ENCODE measurements around the gene CACNG4. TPM values are rescaled to one million over a fixed set of nuclear protein-coding genes. Genes with fewer than 3 reads are reported as not detected.

The CACNG4 gene
- total RNA-seq, 1 experiment from 2014 or later = 6.3 TPM

DNA sequence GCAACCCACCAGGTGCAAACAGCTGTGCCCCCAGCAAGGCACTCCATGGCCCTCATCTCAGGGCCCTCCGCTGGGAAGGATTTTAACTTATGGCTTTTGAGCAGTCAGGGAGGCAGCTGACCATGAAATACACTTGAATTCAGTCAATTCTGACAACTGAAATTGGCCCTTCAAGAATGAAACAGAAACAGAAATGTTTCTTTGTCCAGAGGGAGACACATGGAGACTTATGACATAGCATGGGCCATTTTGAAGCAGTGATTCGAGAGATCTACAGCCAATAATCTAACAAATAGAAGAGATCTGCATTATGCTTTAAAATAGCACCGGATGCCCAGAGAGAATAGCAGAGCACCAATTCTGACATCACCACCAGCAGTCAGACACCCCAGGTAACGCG lies 87.3 kb downstream of the CACNG4 start:
- Histone ChIP-seq H3K4ac (ENCODE audit: low read depth, low read length) (no peak overlapping the region), H2AK5ac (ENCODE audit: insufficient read length, low read length) (no peak overlapping the region), H3K14ac (ENCODE audit: insufficient read depth, low read length) (no peak overlapping the region), H3K56ac (ENCODE audit: insufficient read length, low read depth, low read length) (no peak overlapping the region), H2BK120ac (ENCODE audit: low read depth, low read length, poor library complexity, severe bottlenecking) (no peak overlapping the region), H3K23ac (ENCODE audit: insufficient read length, low read depth, low read length) (no peak overlapping the region), H4K8ac (replicated peaks; ENCODE audit: insufficient read length, low read depth, low read length) (no peak overlapping the region), H3K4me1 (ENCODE audit: insufficient read depth, low read length) (no peaks in the 10 kb centered on the region), H2AFZ (ENCODE audit: low read length) (no peak overlapping the region), H2BK5ac (ENCODE audit: insufficient read length, low read length) (no peak overlapping the region), H3K27ac (ENCODE audit: insufficient read length, low read depth, low read length) (no peak overlapping the region), H3T11ph (ENCODE audit: low read length) (no peak overlapping the region), H4K20me1 (ENCODE audit: control insufficient read depth, insufficient read depth, insufficient read length) (no peaks in the 10 kb centered on the region), H2BK15ac (ENCODE audit: low read depth, low read length) (no peak overlapping the region), H3K18ac (ENCODE audit: insufficient read length, low read depth, low read length) (no peak overlapping the region), H2BK12ac (ENCODE audit: insufficient read length, low read depth, low read length) (no peak overlapping the region), H2BK20ac (ENCODE audit: low read depth, low read length, poor library complexity, severe bottlenecking) (no peak overlapping the region), H3K9ac (ENCODE audit: extremely low read depth, insufficient read length, low read length) (no peak overlapping the region), H4K91ac (ENCODE audit: insufficient read length, low read depth, low read length) (no peak overlapping the region), H3K23me2 (ENCODE audit: insufficient read length, low read depth, low read length, poor library complexity, severe bottlenecking) (no peaks in the 10 kb centered on the region), H3K79me2 (ENCODE audit: insufficient read depth, low read length) (no peaks in the 10 kb centered on the region), H3K4me2 (ENCODE audit: insufficient read depth, insufficient read length, low read length) (no peak overlapping the region), H4K5ac (ENCODE audit: insufficient read length, low read depth, low read length) (no peak overlapping the region), H3K79me1 (ENCODE audit: insufficient read depth, low read depth, low read length, poor library complexity, severe bottlenecking) (no peaks in the 10 kb centered on the region), H3K27me3 (ENCODE audit: insufficient read depth, low read length) (no peaks in the 10 kb centered on the region), H3K9me3 (ENCODE audit: control insufficient read depth, low read depth, low read length) (no peaks in the 10 kb centered on the region)
- Mint-ChIP-seq H3K9me3 (peaks cover 22 to 24% of the 10 kb centered on the region in 2 experiments), H3K4me1 (peaks cover 0 to 3% of the 10 kb centered on the region in 2 experiments; a peak in 2 of 4 replicates), H3K27ac (no peak overlapping the region), H3K4me3 (no peak overlapping the region), H3K27me3 (ENCODE audit: low read depth) (peaks cover 1% of the 10 kb centered on the region; the same call in 1 of the 2 replicates), H3K36me3 (ENCODE audit: insufficient read depth in 1 of 3, low read depth in 3 of 3) (peaks cover 0 to 14% (median 8%) of the 10 kb centered on the region in 3 experiments; a peak in 4 of 7 replicates)
- TF ChIP-seq, protein P1, sequence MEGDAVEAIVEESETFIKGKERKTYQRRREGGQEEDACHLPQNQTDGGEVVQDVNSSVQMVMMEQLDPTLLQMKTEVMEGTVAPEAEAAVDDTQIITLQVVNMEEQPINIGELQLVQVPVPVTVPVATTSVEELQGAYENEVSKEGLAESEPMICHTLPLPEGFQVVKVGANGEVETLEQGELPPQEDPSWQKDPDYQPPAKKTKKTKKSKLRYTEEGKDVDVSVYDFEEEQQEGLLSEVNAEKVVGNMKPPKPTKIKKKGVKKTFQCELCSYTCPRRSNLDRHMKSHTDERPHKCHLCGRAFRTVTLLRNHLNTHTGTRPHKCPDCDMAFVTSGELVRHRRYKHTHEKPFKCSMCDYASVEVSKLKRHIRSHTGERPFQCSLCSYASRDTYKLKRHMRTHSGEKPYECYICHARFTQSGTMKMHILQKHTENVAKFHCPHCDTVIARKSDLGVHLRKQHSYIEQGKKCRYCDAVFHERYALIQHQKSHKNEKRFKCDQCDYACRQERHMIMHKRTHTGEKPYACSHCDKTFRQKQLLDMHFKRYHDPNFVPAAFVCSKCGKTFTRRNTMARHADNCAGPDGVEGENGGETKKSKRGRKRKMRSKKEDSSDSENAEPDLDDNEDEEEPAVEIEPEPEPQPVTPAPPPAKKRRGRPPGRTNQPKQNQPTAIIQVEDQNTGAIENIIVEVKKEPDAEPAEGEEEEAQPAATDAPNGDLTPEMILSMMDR (conservative IDR thresholded peaks at IDR 0.05) = no peak
- no CpG with 5 or more reads among the region's 5 CpGs for WGBS (ENCODE audit: extremely low coverage, insufficient read length, low lambda C conversion rate)
- DNase-seq = peak; percentile 14

Data from H9 (cell line).